Mucosa of descending colon (tissue), 3 donors: Measurements from ENCODE around the gene RBMX. TPM values are rescaled to one million over a fixed set of nuclear protein-coding genes. Genes with fewer than 3 reads are reported as not detected.
"Not testable (repeated sequence)": the region's sequence is repeated elsewhere in the genome, so short reads cannot be mapped to it uniquely, and the experiment has no call there.

Source experiments
- ATAC-seq: fragments of 200-7000 bp; cut with Tn5 transposase; one replicate; pipeline ENCODE4 v1.9.1; 2020; ENCODE audit warnings: mild to moderate bottlenecking, moderate library complexity
- DNase-seq, 3 donors: peaks; one replicate each; pipeline ENCODE4 v3.0.0-alpha.2; 2020
- H3K36me3 ChIP-seq: fragments of 200-600 bp; one replicate; pipeline ENCODE4 v1.8.0; 2021; ENCODE audit warnings: low read depth, mild to moderate bottlenecking
- H3K4me1 ChIP-seq: fragments of 200-600 bp; one replicate; pipeline ENCODE4 v1.8.0; 2021; ENCODE audit warnings: low read depth, mild to moderate bottlenecking
- H3K4me3 ChIP-seq: fragments of 200-600 bp; one replicate; pipeline ENCODE4 v1.8.0; 2021; ENCODE audit warnings: mild to moderate bottlenecking
- H3K9me3 ChIP-seq: fragments of 200-600 bp; one replicate; pipeline ENCODE4 v1.8.0; 2021; ENCODE audit warnings: mild to moderate bottlenecking
- intact Hi-C, 2 donors: fragments of 100-400 bp; cut with DNase I in 1 of 2; cut with micrococcal nuclease in 1 of 2; formaldehyde crosslinking; loops; one replicate each; pipeline versions ENCODE4 v1.11.0 to v1.11.1; 2022; cut with DNase I, micrococcal nuclease
- long read RNA-seq, 2 donors: library from polyadenylated mRNA; unstranded; transcript quantifications; one replicate each; pipeline ENCODE4 v2.0.0, GENCODE V29; 2019 to 2021
- total RNA-seq, 3 donors: library from RNA; stranded (reverse); fragmentation: NEBNext Ultra II Directional in 2 of 3; extraction: Animal tissue kit (Norgen Biotek cat#: 25700) in 2 of 3; gene quantifications; one replicate each; pipeline versions ENCODE4 v1.2.1 to v1.2.4, GENCODE V29; 2021 to 2023
- TF ChIP-seq, protein P1 (sequence below): fragments of 200-600 bp; IDR thresholded peaks from one replicate; pipeline ENCODE4 v1.8.0; 2022; ENCODE audit warnings: antibody characterized with exemption, mild to moderate bottlenecking
- donor health status: DM: no; HTN: no; CAD: no; lungs with moderate emphysema.
- donor health status: DM: no; HTN: no; CAD: no.
- donor health status: DM: no; HTN: yes; CAD: no.

The RBMX gene
- 100 to 1,000 TPM; 101 to 144 (median 122) TPM for total RNA-seq
- long read RNA-seq, donor 1, transcript RBMX-201 (9 exons, 2,012 nt) = major isoform, 81 of 129 reads
- long read RNA-seq, donor 1, partial matches to known transcripts = 4 of 129 reads
- long read RNA-seq, donor 1, other reads (novel, unspliced or antisense) = 36 of 129 reads
- long read RNA-seq, donor 2, transcript RBMX-201 (9 exons, 2,012 nt) = major isoform, 61 of 80 reads
- long read RNA-seq, donor 2, partial matches to known transcripts = 3 of 80 reads
- long read RNA-seq, donor 2, other reads (novel, unspliced or antisense) = 14 of 80 reads

- peak; percentile 99 for ATAC-seq
Observed at GRCh38 chrX:136880452-136881013, at the start of gene RBMX. RBMX (minus strand) TSS chrX:136880725; CDS start chrX:136879427, 1,298 bp downstream.

DNA sequence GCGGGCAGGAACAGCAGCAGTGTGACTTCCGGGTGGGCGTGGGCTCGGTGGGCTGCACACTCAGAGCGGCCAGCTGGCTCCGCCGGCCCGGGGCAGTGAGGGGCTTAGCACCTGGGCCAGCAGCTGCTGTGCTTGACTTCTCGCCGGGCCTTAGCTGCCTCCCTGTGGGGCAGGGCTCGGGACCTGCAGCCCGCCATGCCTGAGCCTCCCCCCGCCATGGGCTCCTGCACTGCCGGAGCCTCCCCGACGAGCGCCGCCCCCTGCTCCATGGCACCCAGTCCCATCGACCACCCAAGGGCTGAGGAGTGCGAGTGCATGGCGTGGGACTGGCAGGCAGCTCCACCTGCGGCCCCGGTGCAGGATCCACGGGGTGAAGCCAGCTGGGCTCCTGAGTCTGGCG is 40.9 kb upstream of the RBMX start:
- intact Hi-C loops = loop anchor here in 1 of 2 donors (10.0 kb wide), 1 partner anchor 47 kb away; no protein-coding TSS in a partner anchor
- H3K4me3 ChIP-seq, H3K9me3 ChIP-seq, H3K36me3 ChIP-seq, H3K4me1 ChIP-seq, ATAC-seq, DNase-seq: not testable (repeated sequence)

More at GRCh38 chrX:136880452-136881013, at the start of gene RBMX:
- Histone ChIP-seq H3K9me3 (no peaks in the 10 kb centered on the region), H3K36me3 (no peaks in the 10 kb centered on the region), H3K4me3 (peak within 1 kb of the TSS; percentile 59), H3K4me1 (no peaks in the 10 kb centered on the region)
- TF ChIP-seq, protein P1, sequence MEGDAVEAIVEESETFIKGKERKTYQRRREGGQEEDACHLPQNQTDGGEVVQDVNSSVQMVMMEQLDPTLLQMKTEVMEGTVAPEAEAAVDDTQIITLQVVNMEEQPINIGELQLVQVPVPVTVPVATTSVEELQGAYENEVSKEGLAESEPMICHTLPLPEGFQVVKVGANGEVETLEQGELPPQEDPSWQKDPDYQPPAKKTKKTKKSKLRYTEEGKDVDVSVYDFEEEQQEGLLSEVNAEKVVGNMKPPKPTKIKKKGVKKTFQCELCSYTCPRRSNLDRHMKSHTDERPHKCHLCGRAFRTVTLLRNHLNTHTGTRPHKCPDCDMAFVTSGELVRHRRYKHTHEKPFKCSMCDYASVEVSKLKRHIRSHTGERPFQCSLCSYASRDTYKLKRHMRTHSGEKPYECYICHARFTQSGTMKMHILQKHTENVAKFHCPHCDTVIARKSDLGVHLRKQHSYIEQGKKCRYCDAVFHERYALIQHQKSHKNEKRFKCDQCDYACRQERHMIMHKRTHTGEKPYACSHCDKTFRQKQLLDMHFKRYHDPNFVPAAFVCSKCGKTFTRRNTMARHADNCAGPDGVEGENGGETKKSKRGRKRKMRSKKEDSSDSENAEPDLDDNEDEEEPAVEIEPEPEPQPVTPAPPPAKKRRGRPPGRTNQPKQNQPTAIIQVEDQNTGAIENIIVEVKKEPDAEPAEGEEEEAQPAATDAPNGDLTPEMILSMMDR = no peak
- intact Hi-C loops = no loop called here
- peak; percentile 85 to 95 (median 87) for DNase-seq

DNA sequence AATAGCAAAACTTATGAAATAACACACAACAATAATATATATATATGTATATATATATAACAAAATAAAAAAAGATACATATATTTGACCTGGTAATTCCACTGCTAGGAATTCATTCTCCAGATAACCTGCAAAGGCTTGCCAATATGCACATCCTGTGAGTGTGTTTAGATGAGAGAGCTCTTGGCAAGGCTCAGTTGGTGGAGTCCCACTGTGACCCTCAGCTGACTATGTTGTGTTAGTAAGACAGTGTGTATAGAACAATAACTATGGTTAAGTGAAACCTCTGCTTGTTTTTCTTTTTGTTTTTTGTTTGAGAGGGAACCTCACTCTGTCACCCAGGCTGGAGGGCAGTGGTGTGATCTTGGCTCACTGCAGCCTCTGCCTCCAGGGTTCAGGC is 39.5 kb upstream of the RBMX start:
- intact Hi-C loops = loop anchor here in 1 of 2 donors (10.0 kb wide), 1 partner anchor 45 kb away; no protein-coding TSS in a partner anchor

DNA sequence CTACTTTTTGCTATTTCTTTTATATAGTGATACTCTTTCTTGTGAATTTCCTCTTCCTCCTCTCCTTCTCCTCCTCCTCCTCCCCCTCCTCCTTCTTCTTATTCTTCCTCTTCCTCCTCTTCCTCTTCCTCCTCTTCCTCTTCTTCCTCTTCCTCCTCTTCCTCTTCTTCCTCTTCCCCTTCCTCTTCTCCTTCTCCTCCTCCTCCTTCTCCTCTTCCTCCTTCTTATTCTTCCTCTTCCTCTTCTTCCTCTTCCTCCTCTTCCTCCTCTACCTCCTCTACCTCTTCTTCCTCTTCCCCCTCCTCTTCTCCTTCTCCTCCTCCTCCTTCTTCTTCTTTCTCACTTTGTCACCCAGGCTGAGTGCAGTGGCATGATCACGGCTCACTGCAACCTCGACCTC is 36.3 kb upstream of the RBMX start:
- intact Hi-C loops = loop anchor here in 1 of 2 donors (10.0 kb wide), 1 partner anchor 202 kb away; no protein-coding TSS in a partner anchor
- Histone ChIP-seq H3K9me3 (no peaks in the 10 kb centered on the region), H3K36me3 (no peaks in the 10 kb centered on the region), H3K4me1 (no peaks in the 10 kb centered on the region), H3K4me3 (no peak overlapping the region)
- DNase-seq = no peak
- TF ChIP-seq, protein P1 = no peak
- ATAC-seq = no peak

More for the DNA sequence above, 39.5 kb upstream of the RBMX start:
- no peak for ATAC-seq
- Histone ChIP-seq H3K9me3 (no peaks in the 10 kb centered on the region), H3K4me3 (no peak overlapping the region), H3K36me3 (no peaks in the 10 kb centered on the region), H3K4me1 (no peaks in the 10 kb centered on the region)
- no peak for DNase-seq
- TF ChIP-seq, protein P1 = no peak

GRCh38 chrX:136911661-136912060 is 31.1 kb upstream of the RBMX start:
- DNase-seq, ATAC-seq, H3K36me3 ChIP-seq, H3K9me3 ChIP-seq, H3K4me3 ChIP-seq, H3K4me1 ChIP-seq: not testable (repeated sequence)
- intact Hi-C loops = loop anchor here in 1 of 2 donors (10.0 kb wide), 1 partner anchor 197 kb away; no protein-coding TSS in a partner anchor

GRCh38 chrX:136911253-136911652 is 30.7 kb upstream of the RBMX start:
- ATAC-seq (no peak), DNase-seq (no peak)
- Histone ChIP-seq H3K36me3 (no peaks in the 10 kb centered on the region), H3K4me3 (no peak overlapping the region), H3K9me3 (no peaks in the 10 kb centered on the region), H3K4me1 (no peaks in the 10 kb centered on the region)
- TF ChIP-seq, protein P1 = no peak
- intact Hi-C loops = loop anchor here in 1 of 2 donors (10.0 kb wide), 1 partner anchor 196 kb away; no protein-coding TSS in a partner anchor
